ENCODE results near the gene PALM3.
A peak's percentile ranks its signal among the peaks of the same experiment; 100 is the strongest.

PALM3 gene

DNA sequence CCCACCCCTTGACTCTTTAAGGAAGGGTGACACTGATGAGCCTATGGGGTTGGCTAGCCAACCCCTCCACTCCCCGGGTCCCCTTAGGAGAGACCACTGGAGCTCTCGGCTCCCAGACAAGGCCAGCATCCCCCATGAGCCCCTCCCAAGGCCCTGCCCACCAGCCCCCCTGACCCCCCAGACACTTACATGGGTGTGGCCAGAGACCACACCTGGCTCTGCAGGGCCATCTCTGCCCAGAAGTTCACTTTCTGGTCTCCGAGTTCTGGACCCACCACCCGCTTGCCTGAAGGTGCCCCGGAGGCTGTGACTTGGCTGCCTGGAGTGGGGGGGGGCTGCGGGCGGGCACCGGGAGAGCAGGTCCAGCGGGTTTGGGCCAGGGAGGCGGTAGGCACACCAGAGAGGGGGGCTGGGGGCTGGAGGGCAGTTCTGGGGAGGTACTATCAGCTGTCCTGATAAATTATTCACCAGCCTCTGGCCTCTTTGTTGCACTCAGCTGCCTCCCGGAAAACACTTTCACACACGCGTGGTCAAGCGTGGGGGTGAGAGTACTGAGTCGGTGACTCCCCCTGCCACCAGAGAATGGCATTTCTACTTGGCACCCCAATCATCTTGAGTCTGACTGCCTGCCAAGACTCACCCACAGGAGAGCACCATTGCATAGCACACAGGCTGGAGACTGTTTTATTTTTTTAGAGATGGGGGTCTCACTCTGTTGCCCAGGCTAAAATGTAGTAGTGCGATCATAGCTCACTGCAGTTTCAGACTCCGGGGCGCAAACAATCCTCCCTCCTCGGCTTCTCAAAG, at the start of gene PALM3:
Gene PALM3, minus strand, starts transcription at position 326 of the 807 bp plus-strand sequence. Its CDS starts 96 bp downstream, at position 230.
- no peak for DNase-seq (ENCODE audit: low read depth in 2 of 2)

GRCh38 chr19:14111486-14111885, 49.6 kb upstream of the PALM3 start:
- DNase-seq (ENCODE audit: low read depth in 2 of 2) = no peak

DNA sequence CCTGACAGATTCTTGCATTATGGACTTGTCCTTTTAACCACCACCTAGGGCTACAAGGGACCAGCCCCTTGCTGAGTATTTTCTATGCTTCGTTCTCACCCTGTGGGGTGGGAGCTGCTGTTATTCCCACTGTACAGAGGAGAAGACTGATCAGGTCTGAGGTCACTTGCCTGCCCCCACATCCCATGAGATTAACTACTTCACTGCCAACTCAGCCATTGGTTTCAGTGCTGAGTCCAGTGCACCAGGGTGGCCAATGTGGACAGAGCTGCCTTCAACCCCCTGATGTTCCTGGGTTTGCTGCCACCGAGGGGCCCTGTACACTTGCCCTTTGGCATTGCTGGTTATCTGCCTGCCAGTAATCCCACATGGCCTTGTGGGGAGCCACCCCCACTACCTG, 48.8 kb upstream of the PALM3 start:
- no peak for DNase-seq (ENCODE audit: low read depth in 2 of 2)

DNA sequence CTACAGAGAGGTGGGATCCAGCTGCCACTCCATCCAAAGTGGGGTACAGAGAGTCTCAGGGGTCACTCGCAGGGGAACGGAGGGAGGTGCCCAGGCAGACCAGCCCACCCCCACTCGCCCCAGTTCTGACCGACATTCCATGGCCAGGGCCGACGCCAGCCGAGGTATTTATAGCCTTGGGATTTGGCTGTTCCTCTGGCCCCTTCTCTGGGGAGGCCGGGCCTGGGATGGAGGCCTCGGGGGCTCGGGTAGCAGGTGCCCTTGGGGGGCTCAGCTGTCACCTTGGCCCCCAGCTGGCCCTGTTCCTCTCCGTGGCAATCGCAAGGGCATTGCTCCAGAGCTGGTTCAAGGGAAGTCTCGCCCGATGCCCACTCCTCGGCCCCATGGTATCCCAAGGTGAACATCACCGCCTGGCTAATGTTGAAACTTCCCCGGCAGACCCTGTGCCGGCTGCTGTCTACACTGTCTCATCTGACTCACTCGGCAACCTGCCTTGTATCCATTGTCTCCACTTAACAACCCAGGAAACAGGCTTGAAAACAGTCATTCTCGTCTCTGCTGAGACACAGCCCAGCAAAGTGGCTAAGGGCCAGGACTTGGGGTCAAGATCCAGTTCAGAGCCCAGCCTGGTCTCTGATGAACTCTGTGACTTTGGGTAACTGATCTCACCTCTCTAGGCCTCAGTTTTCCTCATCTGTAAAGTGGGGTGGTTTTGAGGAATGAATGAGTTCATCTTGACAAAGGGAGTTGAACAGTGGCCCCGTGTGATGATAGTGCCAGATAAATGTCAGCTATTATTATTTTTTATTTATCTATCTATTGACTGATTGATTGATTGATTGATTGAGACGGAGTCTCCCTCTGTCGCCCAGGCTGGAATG, 45.9 kb upstream of the PALM3 start:
- DNase-seq (ENCODE audit: low read depth in 2 of 2) = no peak

- no peak for DNase-seq (ENCODE audit: low read depth in 2 of 2)
Observed at GRCh38 chr19:14106840-14107239, 45.0 kb upstream of the PALM3 start.

- no peak for DNase-seq (ENCODE audit: low read depth in 2 of 2)
Observed at GRCh38 chr19:14105680-14106079, 43.8 kb upstream of the PALM3 start.

DNA sequence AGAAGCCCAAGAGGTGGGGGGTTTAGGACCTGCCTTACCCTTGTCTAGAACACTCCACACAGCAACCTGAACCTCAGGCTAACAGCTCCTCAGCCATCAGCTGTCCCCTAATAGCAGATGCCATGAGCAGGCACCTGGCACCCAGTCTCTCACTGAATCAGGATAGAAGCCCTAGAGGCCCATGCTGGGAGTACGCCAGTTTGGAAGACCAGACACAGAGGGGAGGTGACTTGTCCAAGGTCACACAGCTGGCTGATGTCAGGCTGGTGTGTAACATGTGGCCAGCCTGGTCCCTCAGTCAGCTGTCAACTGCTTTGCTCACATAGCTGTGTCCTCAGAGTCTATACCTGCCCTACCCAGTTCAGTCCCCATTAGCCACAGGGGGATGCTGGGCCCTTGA, 41.4 kb upstream of the PALM3 start:
- DNase-seq (ENCODE audit: low read depth in 2 of 2) = no peak

GRCh38 chr19:14102756-14103155, 40.9 kb upstream of the PALM3 start:
- no peak for DNase-seq (ENCODE audit: low read depth in 2 of 2)

GRCh38 chr19:14102102-14102696, 40.3 kb upstream of the PALM3 start:
- DNase-seq (ENCODE audit: low read depth in 2 of 2) = no peak

GRCh38 chr19:14101003-14101545, 39.2 kb upstream of the PALM3 start:
- DNase-seq (ENCODE audit: low read depth in 2 of 2) = no peak

- DNase-seq (ENCODE audit: low read depth in 2 of 2) = no peak
Observed at GRCh38 chr19:14097532-14098151, 35.8 kb upstream of the PALM3 start.

- DNase-seq (ENCODE audit: low read depth in 2 of 2) = no peak
Observed at GRCh38 chr19:14096272-14096992, 34.6 kb upstream of the PALM3 start.

DNA sequence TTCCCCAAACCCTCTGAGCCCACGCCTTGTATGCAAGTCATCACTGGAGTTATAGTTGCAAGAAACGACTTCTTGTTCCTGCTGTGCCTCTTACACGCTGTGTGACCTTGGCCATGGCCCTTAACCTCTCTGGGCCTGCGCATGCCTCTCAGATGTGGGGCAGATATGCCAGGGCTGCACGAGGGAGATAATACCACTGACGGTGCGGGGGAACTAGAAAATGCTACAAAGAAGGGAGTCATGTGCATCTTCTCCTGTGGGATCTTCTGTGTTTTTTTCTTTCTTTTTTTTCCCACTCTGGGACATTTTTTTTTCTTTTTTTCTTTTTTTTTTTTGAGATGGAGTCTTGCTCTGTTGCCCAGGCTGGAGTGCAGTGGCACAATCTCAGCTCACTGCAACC, 33.0 kb upstream of the PALM3 start:
- DNase-seq (ENCODE audit: low read depth in 2 of 2) = no peak

GRCh38 chr19:14093117-14093823, 31.4 kb upstream of the PALM3 start:
- DNase-seq (ENCODE audit: low read depth in 2 of 2) = no peak

DNA sequence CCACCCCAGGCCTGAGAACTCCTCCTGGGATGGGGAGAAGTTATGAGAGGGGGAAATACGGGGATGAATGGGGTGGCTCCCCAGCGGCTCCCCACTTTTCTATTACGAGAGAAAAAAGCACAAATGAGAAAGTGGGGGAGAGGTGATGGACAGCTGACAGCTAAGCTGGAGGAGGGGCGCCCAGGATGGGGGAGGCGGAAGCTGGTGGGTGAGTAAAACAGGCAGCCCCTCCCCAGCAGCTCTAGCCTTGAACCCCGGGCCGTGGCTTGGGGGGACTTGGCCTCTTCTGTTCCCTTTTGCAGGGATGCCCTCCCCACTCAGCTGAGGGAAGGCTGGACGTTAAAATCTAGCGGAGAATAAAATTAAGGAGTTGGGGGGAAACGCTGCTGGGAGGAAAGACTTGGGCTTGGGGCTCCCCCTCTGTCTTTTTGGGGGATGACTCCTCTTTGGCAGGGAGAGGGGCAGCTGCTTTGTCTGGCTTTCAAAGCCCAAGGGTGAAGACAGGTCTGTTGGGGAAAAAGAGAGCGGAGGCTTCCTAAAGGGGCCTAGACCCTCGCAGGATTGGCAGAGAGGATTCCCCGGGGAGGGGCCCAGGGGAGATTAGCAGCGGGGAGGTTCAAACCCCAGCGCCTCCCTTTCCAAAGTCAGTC, 30.1 kb upstream of the PALM3 start:
- DNase-seq (ENCODE audit: low read depth in 2 of 2) = peak in 1 of 2 donors; percentile 39

- peak in 1 of 2 donors; percentile 50 for DNase-seq (ENCODE audit: low read depth in 2 of 2)
Observed at GRCh38 chr19:14091081-14091812, 29.4 kb upstream of the PALM3 start.

DNA sequence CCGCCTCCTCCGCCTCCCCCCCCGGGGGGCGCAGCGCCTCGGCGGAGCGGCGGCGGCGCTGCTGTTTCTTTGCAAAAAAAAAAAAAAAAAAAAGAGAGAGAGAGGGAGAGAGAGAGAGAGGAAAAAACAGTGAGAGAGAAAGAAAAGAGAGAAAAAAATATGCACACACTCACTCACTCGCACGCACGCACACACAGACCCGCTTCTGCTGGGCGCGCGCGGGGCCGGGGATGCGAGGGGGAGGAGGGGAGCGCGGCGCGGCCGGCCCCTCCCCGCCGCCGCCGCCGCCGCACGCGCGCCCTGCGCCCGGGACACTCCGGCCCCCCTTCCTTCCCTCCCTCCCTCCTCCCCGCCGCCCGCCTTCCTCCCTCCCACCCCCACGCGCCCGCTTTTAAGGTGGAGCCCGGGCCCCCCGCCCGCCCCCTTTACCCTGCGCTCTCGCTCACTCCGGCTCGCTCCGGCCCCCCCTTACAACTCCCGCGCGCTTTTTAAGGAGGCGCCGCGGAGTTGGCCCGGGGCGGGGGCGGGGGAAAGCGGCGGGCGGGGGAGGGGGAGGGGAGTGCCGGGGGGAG, 28.7 kb upstream of the PALM3 start, which contains the start of gene SAMD1:
Gene SAMD1, minus strand, starts transcription at position 243 of the 572 bp plus-strand sequence.
- peak; percentile 77 to 91 for DNase-seq (ENCODE audit: low read depth in 2 of 2)

GRCh38 chr19:14089662-14090508, 28.0 kb upstream of the PALM3 start:
- DNase-seq (ENCODE audit: low read depth in 2 of 2) = peak in 1 of 2 donors; percentile 42

All from stimulated activated CD8-positive, alpha-beta memory T cell treated with anti-CD3 and anti-CD28 coated beads, Interleukin-7, amount 100 ng/mL, for 4 hours (primary cell).